Activated CD4-positive, CD25-positive, alpha-beta regulatory T cell (primary cell): ENCODE data around the gene NHP2.
A peak's percentile ranks its signal among the peaks of the same experiment; 100 is the strongest.
"Not testable (repeated sequence)": the region's sequence is repeated elsewhere in the genome, so short reads cannot be mapped to it uniquely, and the experiment has no call there.

Experiments used
- DNase-seq, 4 experiments: peaks; one replicate each; lab custom pipeline; 2025; lab: John Stamatoyannopoulos, UW

NHP2 gene

DNA sequence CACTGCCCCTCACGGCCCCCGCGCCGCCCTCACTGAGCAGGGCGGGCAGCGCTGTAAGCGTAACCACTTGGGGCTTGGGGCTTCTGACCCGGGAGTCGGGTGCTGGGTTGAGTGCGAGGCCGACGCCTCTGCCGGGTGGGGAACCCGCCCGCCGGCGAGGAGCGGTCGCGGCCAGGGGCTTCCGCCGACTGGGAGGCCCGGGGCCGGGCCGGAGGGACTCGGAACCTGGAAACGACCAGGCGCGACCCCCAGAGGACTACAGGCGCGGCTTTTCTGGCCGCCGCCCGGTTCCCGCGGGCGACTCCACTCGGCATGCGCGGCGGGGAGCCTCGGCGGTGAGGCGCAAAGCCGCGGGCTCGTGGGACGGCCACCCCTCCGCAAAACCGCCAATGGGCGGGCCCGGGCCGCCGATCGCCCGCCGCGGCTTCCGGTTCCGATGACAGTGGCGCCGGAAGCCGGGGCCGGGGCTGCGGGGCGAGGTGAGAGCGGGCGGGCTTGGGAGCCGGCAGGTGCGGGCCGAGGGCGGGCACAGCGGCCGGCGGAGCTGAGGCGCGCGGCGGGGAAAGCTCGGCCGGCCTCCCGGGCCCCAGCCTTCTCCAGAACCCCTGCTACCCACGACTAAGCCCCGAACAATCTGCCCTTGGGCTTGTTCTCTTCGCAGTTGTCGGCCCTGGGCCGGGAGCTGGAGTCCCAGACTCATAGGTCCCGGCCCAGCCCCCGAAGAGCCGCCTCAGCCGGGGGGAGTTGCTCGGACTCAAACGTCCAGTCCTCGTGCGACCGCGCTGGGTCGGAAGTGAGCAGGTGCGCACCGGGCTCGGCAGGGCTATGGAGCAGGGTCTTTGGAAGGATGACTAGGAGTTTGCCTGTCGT lies 22.9 kb downstream of the NHP2 start, which contains the start of gene RMND5B:
Gene RMND5B (plus strand): TSS at position 439 of the 870 bp plus-strand sequence. CDS start 7,106 bp downstream, outside the sequence.
- peak; percentile 65 to 78 (median 75) for DNase-seq

DNA sequence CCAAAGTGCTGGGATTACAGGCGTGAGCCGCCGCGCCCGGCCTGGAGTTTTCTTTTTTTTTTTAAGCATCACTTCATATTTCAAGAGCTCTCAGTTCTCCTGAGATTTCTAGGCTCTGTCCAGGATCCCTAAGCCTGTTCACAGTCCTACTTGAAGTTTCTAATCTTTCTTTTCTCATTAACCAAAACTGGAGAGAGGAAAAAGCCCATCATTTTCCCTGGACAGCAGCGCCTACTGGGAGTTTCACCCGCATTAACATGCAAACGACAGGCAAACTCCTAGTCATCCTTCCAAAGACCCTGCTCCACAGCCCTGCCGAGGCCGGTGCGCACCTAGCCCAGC lies 23.5 kb downstream of the NHP2 start:
- not testable (repeated sequence) for DNase-seq

DNA sequence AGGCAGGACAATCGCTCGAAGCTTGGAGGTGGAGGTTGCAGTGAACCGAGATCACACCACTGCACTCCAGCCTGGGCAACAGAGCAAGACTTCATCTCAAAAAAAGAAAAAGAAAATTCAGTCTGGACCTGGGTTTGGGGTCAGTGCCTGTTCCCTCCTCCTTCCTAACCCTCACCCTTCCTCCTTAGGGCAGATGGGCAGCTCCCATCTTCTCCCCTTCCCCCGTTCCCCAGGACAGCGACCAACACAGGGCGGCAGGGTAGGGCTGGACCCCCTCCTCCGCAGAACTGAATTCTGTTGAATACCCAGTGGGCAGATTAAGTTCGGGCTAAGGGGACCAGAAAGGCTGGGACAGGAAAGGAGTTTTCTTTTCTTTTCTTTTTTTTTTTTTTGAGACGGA lies 24.4 kb downstream of the NHP2 start:
- no peak for DNase-seq

DNA sequence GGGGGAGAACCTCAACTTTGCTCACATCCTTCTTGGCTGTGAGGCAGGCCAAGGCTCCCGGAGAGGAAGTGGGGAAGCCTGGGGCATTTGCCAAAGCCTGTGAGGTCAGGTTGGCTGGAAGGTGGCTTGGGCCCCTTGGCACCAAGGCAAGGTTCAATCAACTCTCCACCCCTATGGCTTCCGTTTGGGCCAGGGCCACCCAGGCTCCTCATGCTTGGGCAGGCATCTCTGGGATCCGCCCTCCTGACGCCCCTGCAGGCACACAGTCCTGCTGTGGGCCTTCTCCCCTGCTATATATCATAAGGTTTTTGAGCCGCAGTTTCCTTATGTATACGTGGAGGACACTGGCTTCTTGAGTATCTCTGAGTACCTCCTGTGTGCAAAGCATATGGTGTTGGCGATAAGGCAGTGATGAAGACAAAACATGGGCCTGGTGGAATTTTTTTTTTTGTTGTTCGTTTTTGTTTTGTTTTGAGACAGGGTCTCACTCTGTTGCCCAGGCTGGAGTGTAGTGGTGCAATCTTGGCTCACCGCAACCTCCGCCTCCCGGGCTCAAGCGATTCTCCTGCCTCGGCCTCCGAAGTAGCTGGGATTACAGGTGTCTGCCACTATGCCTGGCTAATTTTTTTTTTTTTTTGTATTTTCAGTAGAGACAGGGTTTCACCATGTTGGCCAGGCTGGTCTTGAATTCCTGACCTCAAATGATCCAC lies 26.2 kb downstream of the NHP2 start:
- not testable (repeated sequence) for DNase-seq

DNA sequence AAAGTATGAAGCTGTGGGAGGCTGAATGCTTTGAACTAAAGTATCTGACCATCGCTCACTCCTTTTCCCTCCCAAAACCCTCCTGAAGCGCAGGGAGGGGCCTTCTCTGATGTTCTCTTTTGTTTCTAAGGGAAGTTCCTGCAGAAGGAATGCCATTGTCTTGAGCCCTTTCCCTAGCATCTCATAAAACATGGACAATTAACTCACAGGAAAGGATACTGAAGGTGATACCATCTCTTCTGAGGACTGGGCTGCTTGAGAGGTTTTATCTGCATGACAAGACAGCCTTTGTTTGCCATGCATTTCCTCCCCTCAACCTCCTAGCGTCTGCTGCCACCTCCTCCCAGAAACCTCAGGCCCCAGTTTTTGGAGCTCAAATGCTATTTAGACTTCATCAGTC lies 27.1 kb downstream of the NHP2 start:
- DNase-seq: no peak

DNA sequence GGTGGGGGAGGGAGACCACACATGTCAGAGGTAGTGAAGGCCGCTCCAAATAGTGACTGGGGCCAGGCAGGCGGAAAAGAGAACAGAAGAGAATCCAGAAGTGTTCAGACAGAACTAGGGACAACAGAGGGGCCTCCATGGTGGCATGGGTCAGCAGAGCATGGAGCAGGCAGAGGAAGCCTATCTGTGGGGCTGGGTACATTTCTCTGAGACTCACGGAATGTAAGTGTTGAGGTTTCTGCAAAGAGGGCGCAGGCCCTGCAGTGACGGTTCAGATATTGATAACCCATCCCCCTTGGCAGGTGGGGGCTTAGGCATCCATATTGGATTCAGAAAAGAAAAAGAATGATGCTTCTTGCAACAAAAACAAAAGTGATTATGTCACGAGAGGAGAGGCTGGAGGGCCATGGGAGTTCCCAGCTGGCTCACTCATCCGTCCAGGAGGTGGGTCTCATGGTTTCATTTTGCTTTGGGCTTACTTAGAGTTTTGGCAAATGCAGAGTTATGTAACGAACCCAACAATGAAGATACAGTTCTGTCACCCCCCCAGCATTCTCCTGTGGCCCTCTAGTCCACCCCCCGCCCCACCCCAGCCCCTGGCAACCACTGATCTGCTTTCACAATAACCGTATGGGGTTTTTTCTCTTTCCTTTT lies 28.3 kb downstream of the NHP2 start:
- DNase-seq: no peak

DNA sequence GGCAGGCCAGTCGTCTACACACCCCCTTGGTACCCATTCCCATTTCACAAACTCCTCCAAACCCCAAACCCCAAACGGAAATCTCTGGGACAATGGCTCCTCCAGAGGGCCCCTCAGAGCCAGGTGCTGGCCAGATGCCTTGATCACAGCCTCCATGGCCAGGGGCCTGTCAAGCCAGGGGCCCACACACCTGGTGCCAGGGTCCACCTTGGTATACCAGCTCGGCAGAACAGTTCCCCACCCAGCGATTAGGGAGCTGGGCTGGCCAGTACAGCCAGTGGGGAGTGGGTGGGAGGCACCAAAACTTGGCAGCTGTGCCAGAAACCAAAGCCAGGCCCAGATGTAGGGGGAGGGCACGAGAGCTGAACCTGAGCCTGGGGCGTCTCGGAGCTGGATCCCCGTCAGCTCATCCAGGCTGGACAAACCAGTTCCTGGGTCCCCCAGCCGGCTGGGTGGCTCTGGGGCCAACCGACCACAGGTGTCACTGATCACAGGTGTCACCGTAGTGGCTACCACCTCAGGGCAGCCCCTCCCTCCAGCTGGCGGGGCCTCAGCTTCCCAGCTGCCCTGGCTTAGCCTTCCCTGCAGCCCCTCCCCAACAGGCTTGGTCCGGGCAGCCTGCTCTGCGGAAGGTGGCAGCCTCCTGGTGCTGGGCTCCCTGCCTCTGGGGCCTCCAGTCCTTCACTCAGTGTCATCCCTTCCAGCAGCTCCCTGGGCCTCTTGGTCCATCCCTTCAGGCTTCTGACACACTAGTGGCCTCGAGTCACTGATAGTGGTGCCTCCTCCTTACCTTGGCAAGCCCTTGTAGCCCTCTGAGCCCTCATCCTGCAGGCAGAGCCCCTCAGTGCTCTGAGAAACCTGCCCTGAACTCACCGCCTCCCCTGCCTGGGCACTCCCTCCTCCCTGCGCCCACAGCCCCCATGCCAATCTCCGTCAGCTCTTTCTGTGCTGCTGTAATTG lies 29.4 kb downstream of the NHP2 start:
- DNase-seq: no peak

DNA sequence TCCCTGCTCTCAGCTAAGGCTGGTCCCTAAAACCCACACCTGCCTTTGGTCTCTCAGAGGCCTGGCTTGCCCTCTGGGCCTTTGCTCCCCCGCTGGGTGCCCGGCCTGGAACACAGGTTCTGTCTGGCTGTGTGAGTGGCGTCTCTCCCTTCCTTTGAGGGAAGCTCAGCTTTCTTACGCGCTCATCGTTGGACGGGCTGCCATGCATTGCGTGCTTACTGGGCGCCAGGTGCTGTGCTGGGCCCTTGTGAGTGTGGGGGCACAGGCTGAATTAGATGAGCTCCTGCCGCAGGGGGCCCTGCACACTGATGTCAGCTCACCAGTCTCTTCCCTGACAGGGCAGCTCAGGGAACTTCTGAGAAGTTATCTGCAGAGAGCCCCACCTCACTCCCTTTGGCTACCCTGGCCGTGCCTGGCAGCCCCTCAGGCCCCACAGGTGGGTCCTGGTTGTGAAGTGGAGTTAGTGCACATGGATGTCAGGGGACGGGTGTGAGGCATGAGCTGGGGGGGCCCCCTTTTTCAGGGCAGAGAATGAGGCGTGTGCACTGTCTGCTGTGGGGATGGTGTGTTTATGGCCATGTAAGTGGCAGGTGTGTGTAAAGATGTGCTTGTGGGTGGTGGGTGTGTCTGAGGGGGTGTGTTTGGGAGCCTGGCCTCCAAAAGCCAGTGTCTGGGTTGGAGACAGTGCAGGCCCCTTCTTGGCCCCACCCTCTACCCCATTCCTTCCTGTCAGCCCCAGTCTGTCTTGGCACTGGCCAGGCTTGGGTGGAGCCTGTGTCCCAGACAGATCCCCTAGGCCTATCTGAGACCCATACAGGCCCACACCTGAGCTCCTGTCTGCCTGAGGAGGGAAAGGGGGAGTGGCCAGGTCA lies 30.4 kb downstream of the NHP2 start:
- no peak for DNase-seq

DNA sequence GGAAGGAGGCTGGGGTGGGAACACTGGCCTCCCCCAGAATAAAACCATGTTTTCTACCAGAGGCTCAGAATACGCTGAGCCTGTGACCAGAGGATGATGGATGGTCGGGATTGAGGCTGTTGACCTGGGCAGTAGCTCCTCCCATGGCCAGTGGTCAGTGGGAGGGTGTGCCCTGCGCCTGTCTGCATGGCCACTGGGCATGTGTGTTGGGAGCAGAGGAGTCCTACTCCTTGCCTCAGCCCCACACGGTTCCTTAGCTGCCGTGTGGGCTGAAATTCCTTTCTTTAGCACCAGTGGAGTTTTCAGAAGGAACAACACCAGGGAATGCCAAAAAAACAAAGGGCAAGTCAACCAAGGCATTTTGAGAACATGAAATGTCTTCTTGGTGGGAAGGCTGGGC lies 31.3 kb downstream of the NHP2 start:
- no peak for DNase-seq

DNA sequence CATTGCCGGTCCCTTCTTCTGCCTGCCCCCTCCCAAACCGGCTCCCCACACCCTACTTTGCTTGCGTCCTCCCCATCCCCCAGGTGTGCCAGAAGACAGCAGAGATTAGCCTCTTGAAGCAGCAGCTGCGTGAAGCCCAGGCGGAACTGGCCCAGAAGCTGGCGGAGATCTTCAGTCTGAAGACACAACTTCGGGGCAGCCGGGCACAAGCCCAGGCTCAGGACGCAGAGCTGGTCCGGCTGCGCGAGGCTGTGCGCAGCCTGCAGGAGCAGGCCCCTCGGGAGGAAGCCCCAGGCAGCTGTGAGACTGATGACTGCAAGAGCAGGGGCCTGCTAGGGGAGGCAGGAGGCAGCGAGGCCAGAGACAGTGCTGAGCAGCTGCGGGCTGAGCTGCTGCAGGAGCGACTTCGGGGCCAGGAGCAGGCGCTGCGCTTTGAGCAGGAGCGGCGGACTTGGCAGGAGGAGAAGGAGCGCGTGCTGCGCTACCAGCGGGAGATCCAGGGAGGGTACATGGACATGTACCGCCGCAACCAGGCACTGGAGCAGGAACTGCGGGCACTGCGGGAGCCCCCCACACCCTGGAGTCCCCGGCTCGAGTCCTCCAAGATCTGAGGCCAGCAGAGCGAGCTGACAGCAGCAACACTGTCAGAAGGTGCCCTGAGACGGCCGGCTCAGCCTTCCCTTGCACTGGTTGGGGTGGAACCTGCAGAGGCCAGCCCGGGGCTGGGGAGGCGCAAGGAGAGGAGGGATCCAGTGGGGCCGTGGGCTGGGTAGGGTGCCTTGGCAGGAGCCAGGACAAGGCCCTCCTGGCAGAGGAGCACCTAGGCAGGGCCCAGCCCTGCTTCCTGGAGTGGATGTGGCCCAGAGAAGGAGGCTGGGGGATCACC lies 32.1 kb downstream of the NHP2 start:
- DNase-seq: no peak

DNA sequence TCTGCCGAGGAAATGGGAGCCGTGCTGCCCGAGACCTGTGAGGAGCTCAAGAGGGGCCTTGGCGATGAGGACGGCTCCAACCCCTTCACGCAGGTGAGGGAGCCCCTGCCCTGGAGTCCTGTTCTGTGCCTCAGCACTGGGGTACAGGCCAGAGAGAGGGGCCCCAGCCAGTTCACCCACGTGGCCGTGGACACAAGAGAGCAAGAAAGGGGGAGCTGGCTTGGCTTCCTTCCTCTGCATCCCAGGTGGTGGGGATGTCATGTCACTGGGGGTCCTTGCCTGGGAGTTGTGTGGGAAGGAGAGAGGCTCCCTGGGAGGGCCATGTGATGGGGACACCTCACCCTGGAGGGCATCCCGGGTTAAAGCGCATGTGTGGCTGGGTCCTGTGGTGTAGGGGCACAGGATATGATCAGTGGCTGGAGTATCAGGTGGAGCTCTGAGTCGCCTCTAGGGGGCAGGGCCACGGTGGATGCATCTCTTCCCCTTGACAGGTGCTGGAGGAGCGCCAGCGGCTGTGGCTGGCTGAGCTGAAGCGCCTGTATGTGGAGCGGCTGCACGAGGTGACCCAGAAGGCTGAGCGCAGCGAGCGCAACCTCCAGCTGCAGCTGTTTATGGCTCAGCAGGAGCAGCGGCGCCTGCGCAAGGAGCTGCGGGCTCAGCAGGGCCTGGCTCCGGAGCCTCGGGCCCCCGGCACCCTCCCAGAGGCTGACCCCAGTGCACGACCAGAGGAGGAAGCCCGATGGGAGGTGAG lies 32.9 kb downstream of the NHP2 start:
- DNase-seq: peak; percentile 15 to 73 (median 61)

DNA sequence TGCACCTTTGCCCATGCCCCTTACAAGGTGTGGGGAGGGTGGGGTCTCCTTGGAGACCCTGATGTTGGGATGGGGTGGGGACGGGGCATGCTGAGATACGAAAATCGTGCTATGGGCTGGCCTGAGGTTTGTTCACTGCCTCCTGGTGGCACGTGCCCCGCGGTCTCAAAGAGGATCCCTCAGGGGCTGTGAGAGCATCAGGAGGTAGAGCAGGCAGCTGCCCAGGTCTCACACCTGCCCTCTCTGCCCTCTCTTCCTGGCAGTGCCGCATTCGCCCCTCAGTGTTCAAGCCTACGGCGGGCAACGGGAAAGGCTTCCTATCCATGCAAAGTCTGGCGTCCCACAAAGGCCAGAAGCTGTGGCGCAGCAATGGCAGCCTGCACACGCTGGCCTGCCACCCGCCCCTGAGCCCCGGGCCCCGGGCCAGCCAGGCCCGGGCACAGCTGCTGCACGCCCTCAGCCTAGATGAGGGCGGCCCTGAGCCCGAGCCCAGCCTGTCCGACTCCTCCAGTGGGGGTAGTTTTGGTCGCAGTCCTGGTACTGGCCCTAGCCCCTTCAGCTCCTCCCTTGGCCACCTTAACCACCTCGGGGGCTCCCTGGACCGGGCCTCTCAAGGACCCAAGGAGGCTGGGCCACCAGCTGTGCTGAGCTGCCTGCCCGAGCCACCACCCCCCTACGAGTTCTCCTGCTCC lies 33.6 kb downstream of the NHP2 start:
- no peak for DNase-seq

DNA sequence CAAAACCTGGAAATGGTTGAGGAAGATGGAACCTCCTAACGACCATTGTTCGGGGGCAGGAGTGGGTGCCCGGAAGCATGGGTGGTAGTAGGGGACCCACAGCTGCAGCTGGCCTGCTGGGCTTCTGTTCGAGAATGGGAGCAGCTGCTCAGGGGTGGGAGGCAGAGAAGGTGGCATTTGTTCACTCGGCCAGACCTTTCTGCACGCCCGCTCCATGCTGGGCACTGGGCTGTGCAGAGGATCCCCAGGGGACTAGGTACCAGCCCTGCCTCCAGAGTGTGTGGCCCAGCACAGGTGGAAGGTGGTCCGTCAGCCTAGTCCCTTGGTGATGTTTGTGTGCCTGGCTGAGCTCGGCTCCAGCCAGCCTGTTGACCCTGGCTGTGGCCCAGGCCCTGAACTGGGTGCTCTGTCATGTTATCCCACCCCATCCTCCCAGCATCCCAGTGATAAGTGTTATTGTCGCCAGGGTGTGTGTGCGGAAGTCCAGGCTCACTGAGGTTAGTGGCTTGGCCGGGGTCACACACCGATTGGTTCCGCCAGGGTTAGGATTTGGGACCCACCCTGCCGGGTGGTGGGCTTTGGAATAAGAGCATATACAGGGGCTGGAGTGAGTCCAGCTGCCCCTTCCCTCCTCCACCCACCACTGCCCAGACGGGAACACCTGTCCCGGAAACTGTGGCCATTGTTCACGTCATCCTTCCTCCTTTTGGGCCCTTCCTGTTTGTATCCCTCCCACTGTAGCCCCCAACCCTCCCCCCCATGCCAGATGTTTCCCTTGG lies 35.6 kb downstream of the NHP2 start:
- no peak for DNase-seq

DNA sequence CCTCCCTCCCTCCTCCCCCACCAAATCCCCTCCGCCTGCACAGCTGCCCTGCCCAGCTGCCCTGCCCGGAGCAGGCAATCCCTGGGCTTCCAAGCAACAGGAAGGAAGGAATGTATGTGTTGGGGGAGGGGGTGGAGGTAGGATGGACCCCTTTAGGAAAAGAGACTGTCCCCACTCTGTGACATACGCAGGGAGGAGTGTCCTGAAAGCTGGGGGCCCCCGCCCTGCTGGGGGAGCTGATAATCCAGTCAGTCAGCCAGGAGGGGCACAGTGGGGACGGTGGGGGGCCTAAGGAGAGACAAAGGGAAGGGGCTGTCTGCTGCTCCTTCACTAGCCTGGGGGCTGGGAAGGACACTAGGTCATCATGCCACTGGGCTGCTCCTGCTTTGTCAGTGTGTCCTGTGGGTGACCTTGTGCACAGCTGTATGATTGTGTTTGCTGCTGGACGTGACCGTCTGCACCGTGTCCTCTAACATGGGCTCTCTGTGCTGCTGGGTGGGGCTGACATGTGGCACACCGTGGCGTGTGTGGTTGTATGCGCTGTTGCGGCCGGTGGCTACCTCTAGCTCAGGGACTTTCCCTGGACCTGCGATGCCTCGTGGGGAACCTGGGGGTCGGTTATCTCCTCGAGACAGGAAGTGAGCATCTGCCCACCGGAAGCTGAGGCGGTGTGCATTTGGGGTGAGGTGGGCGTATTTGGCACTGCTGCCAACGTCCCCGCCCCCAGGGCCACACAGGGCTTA lies 37.4 kb downstream of the NHP2 start:
- DNase-seq: peak; percentile 23 to 39 (median 34)

DNA sequence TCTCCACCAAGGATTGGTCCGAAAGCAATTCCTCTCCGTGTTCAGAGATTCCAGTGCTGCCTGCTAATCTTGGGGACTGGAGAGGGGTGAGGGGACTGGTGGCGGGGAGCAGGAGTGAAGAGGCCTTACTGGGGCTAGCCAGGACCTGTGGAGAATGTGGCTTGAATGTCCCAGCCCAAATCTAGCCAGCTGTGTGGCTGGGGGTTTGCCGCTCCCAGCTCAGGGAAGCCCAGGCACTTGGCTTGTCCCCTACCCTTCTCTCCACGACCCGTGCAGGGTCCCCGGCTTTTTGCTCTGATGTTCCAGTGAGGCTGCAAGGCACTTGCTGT lies 37.9 kb downstream of the NHP2 start:
- no peak for DNase-seq

DNA sequence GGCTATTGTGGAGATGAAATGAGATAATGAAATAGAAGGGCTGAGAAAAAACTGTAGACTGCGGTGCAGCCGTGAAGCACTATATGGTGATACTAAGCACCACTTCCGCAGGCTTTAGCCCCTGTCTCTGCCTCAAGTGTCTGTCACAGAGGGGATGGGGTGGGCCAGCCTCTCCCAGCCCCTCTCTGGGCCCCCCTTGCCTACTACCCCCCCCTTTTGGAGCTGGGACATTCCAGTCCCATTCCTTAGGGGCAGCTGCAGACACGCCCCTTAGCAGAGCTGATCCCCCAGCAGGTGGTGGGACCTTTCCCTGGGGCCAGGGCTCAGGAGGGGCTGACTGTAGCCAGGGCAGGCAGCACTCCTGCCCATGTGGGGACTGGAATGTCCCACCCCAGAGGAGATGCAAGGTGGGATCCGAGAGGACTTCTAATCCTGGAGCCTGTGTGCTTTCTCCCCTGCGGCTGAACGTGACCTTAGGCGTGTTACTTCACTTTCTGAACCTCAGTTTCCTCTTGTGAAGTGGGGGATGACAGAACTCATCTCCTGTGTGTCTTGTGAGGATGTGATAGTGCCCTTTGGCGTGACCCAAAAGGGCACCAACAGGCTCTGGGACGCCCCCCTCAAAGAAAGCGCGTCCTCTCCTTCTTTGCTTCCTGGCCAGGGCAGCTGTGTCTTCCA lies 38.4 kb downstream of the NHP2 start:
- no peak for DNase-seq
